GM19328 (cell line): ENCODE data around the gene STX17.
"Not testable (repeated sequence)": the region's sequence is repeated elsewhere in the genome, so short reads cannot be mapped to it uniquely, and the experiment has no call there.

Experiments used
- ATAC-seq: cut with Tn5 transposase; IDR thresholded peaks from one replicate; pipeline ENCODE4 v1.9.1; 2021; ENCODE audit warnings: mild to moderate bottlenecking, moderate library complexity; ENCODE audit not compliant: unreplicated experiment

The STX17 gene

GRCh38 chr9:99966716-99967115, 60.3 kb downstream of the STX17 start:
- ATAC-seq: no peak

GRCh38 chr9:99967457-99967856, 61.0 kb downstream of the STX17 start:
- ATAC-seq: no peak

GRCh38 chr9:99970481-99970880, 64.0 kb downstream of the STX17 start:
- no peak for ATAC-seq

GRCh38 chr9:99971410-99971809, 65.0 kb downstream of the STX17 start:
- ATAC-seq: no peak

- ATAC-seq: no peak
Observed at GRCh38 chr9:99973455-99973854, 67.0 kb downstream of the STX17 start.

- ATAC-seq: no peak
Observed at GRCh38 chr9:99977033-99977792, 70.8 kb downstream of the STX17 start.

GRCh38 chr9:99978221-99978620, 71.8 kb downstream of the STX17 start:
- no peak for ATAC-seq

GRCh38 chr9:99980598-99980997, 74.1 kb downstream of the STX17 start:
- no peak for ATAC-seq

- no peak for ATAC-seq
Observed at GRCh38 chr9:99986642-99987041, 80.2 kb downstream of the STX17 start.

- ATAC-seq: not testable (repeated sequence)
Observed at GRCh38 chr9:99990508-99990907, 84.1 kb downstream of the STX17 start.

- ATAC-seq: no peak
Observed at GRCh38 chr9:99998266-99998665, 91.8 kb downstream of the STX17 start.

- ATAC-seq: no peak
Observed at GRCh38 chr9:99998866-99999265, 92.4 kb downstream of the STX17 start.

- no peak for ATAC-seq
Observed at GRCh38 chr9:99999797-100000196, 93.3 kb downstream of the STX17 start.

- no peak for ATAC-seq
Observed at GRCh38 chr9:100011062-100011681, 104.7 kb downstream of the STX17 start.

GRCh38 chr9:100012279-100012678, 105.8 kb downstream of the STX17 start:
- ATAC-seq: no peak

GRCh38 chr9:100013573-100013972, 107.1 kb downstream of the STX17 start:
- ATAC-seq: no peak

GRCh38 chr9:100014846-100015245, 108.4 kb downstream of the STX17 start:
- no peak for ATAC-seq

GRCh38 chr9:100019541-100019940, 113.1 kb downstream of the STX17 start:
- ATAC-seq: no peak
